ENCODE measurements around the gene COL16A1.

COL16A1 gene

GRCh38 chr1:31648641-31649357, 55.0 kb downstream of the COL16A1 start:
- DNase-seq (ENCODE audit: low read depth, low spot score), result no peak

GRCh38 chr1:31648190-31648589, 55.6 kb downstream of the COL16A1 start:
- DNase-seq (ENCODE audit: low read depth, low spot score), result no peak

GRCh38 chr1:31647106-31647505, 56.7 kb downstream of the COL16A1 start:
- no peak for DNase-seq (ENCODE audit: low read depth, low spot score)

DNA sequence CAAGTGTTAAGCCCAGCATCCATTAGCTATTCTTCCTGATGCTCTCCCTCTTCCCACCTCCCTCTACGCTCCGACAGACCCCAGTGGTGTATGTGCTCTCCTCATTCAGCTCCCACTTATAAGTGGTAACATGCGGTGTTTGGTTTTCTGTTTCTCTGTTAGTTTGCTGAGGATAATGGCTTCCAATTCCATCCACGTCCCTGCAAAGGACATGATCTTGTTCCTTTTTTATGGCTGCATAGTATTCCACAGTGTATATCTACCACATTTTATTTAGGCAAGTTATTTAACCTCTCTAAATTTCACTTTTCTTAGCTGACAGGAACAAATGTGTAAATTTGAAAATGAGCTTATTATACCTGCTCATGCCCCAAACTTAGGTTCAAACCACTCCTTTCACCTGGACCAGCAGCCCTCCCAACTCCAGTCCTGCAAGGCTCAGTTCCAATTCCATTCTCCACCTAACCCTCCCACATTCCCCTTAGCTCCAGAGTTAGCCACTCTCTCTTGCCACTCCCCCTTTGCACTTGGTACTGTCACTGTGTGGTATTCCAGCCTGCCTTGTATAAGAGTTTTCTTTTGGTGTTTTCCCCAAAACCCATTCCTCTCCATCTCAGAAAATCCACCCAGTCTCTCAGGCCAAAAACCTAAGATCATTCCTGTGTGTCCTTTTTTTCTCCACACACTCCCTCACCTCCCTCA, 57.4 kb downstream of the COL16A1 start:
- DNase-seq (ENCODE audit: low read depth, low spot score), result no peak

GRCh38 chr1:31645274-31645568, 58.6 kb downstream of the COL16A1 start:
- no peak for DNase-seq (ENCODE audit: low read depth, low spot score)

DNA sequence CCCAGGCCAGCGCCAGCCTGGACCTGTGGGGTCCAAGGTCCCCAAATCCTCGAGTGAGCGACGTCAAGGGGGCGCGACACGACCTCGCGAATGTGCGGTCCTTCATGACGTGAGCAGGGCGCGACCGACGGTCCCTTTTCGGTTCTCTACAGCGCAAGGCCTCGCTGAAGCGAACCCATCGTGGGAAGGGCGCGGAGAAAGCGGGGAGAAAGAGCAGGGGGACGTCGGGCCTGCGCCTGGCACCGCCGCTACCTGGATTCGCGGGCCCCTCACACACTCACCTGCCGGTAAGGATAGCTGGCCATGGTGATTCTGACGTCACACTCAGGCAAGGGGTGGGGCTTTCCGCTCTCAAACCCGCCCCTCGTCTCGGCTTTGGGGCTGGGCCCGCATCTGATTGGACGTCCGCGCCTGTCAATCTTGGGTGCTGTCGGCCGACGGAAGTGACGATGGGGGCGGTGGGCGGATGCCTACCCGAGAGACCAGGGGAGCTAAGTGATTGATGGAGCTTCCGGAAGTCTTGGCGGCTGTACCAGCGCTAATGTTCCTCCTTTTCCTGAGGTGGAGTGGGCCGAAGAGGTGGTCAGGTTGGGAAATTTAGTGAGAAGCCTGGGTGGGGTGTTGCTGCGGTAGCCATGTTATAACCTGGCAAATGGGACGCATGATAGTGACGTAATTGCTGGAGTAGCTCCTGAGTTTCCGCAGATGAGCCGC, 59.1 kb downstream of the COL16A1 start, which contains the start of gene PEF1:
Gene PEF1 (minus strand): TSS at position 317 of the 714 bp plus-strand sequence. CDS start 12 bp downstream, at position 305.
- DNase-seq (ENCODE audit: low read depth, low spot score), result peak; percentile 99

GRCh38 chr1:31643976-31644559, 59.7 kb downstream of the COL16A1 start:
- DNase-seq (ENCODE audit: low read depth, low spot score), result no peak

GRCh38 chr1:31642897-31643296, 60.9 kb downstream of the COL16A1 start:
- DNase-seq (ENCODE audit: low read depth, low spot score), result no peak

DNA sequence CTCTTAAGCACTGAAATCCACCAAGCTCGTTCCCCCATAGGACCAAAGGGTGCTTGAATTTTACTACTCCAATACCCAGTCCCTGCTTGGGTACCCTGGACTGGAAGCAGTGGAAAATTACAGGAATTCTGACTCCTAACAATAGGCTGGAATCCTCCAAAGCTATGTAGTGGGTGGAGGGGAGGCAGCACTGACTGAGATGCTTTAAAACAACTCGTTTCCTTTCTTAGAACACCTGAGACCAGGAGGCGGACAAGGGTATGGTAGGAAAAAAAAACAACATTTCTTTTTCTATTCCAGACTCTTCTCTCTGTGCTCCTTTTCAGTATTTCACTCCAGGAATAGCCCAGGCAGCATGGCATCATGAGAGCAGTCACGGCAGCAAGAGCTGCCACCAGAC, 61.5 kb downstream of the COL16A1 start:
- no peak for DNase-seq (ENCODE audit: low read depth, low spot score)

- DNase-seq (ENCODE audit: low read depth, low spot score), result no peak
Observed at GRCh38 chr1:31640964-31641363, 62.9 kb downstream of the COL16A1 start.

DNA sequence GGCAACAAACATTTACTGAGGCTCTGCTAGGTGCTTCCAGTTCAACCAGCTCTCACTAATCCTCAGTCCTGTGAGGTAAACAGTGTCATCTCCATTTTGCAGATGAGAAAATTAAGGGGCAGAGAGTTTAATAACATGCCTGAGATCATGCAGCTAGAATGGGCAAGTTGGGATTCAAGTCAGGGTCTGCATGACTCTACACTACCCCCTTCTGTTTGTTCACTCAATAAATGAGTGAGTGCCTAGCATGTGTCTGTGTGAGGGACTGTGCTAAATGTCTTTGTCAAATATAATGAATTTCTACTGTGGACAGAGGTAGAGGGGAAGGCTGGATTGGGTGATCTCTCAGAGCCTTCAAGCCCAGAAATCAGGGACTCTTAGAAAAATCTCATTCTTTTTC, 63.6 kb downstream of the COL16A1 start:
- DNase-seq (ENCODE audit: low read depth, low spot score), result no peak

DNA sequence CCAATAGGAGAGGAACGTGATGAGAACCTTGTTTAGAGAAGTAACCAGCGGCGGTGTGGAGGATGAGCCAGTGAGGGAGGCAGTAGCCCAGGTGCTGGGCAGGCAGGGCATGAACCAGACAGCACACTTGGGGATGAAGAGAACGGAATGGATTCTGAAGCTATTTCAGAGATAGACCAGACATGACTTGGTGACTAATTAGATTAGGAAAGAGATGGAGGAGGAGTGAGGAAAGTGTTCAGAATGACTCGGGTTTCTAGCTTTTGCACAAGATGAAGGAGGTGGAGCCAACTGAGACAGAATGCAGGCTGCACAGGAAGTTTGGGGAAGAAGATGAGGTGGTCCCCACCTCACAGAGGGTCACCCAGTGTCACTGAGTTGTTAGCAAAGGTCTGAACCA, 64.3 kb downstream of the COL16A1 start:
- DNase-seq (ENCODE audit: low read depth, low spot score), result no peak

GRCh38 chr1:31637915-31638673, 65.7 kb downstream of the COL16A1 start:
- no peak for DNase-seq (ENCODE audit: low read depth, low spot score)

DNA sequence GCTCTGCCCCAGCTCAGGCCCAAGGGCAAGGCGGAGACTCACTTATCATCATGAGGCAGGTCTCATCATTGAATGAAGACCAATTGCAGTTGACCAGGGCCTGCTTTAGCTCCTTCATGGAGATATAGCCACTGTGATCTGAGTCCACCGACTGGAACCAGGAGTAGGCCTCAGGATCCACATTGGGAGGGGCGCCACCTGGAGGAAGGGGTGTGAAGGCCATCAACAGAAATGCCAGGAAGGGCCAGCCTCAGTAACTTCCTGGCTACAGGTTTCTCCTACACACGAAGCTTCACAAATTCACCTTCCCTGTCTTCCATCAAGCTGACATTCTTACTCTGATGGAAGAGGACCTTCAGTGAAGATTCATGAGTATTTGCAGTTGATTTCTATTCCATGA, 70.7 kb downstream of the COL16A1 start:
- DNase-seq (ENCODE audit: low read depth, low spot score), result no peak

DNA sequence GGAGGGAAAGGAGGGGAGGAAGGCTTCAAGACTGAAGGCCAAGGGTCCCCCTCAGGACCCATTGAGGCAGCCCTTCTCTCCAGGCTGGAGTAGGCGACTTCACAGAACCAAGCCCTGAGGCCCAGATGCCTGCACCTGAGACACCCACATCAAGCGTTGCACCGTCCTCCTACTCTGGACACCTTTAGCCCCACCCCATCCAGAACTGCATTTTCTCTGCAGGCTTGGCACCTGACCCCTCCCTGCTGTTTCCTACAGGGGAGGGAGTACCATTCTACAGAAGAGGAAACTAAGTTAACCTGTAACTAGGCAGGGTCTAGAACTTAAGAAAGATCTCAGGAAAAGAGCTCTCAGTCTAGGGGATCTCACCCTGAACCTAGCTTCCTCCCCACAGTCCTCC, 71.2 kb downstream of the COL16A1 start:
- DNase-seq (ENCODE audit: low read depth, low spot score), result no peak

GRCh38 chr1:31628931-31629556, 74.8 kb downstream of the COL16A1 start:
- DNase-seq (ENCODE audit: low read depth, low spot score), result no peak

DNA sequence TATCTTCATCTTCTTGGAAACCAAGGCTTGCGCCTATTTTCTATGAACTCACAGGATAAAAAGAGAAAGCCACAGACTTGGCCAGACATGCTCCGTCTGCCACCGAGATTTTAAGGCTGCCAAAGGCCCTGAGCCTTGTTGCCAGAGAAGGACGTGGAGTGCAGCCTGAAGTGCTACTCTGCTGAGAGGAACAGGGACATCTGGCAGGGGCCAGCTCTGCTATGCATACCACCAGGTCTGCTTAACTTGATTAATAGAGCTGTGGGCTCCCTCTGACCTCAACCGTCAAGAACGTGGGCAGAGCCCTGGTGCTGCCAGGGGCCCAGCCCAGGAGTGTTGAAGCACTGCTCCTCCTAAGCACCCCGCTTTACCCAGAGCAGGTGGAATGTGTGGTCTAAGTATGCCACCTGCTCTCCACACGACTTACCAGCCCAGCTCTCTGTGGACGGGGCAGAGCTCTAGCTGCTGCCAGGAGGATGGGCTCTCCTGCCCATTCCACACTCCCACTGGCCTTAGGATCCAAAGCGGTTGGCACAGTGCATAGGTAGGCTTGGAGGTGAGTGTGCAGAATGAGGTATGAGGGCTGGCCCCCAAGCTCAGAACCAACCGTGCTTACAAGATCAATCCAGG, 75.8 kb downstream of the COL16A1 start:
- no peak for DNase-seq (ENCODE audit: low read depth, low spot score)

- DNase-seq (ENCODE audit: low read depth, low spot score), result no peak
Observed at GRCh38 chr1:31627301-31627929, 76.4 kb downstream of the COL16A1 start.

GRCh38 chr1:31626223-31627207, 77.3 kb downstream of the COL16A1 start:
- DNase-seq (ENCODE audit: low read depth, low spot score), result no peak

Measured in activated CD4-positive, CD25-positive, alpha-beta regulatory T cell treated with anti-CD3 and anti-CD28 coated beads, Interleukin-2, amount 50 U/mL, for 16 hours (primary cell).